Stimulated activated CD4-positive, alpha-beta T cell treated with anti-CD3 and anti-CD28 coated beads, Interleukin-12 subunit alpha, Interleukin-12 subunit beta, amount 100 ng/mL, for 24 hours (primary cell): ENCODE data around the gene CCT6B.
"Not testable (repeated sequence)": the region's sequence is repeated elsewhere in the genome, so short reads cannot be mapped to it uniquely, and the experiment has no call there.

Source experiments
- DNase-seq, 2 experiments: peaks; one replicate each; pipeline ENCODE4 v3.0.0-alpha.2; 2020; ENCODE audit warnings: low read depth in 2 of 2

CCT6B gene

GRCh38 chr17:34980353-34980680 is 19.1 kb upstream of the CCT6B start, which contains the start of gene LIG3:
Gene LIG3, plus strand, starts transcription at chr17:34980512. Its CDS starts 2,494 bp downstream, at chr17:34983006.
- DNase-seq, result peak; percentile 87 to 95

- DNase-seq, result no peak
Observed at GRCh38 chr17:34979650-34980352, 18.5 kb upstream of the CCT6B start.

- DNase-seq, result no peak
Observed at GRCh38 chr17:34979153-34979552, 17.9 kb upstream of the CCT6B start.

- DNase-seq, result no peak
Observed at GRCh38 chr17:34974794-34975785, 13.8 kb upstream of the CCT6B start.

GRCh38 chr17:34974179-34974578 is 12.9 kb upstream of the CCT6B start:
- DNase-seq, result no peak

GRCh38 chr17:34958438-34958837 is 2.8 kb downstream of the CCT6B start:
- no peak for DNase-seq

GRCh38 chr17:34950780-34951179 is 10.5 kb downstream of the CCT6B start:
- DNase-seq, result not testable (repeated sequence)

- no peak for DNase-seq
Observed at GRCh38 chr17:34930283-34930682, 31.0 kb downstream of the CCT6B start.

GRCh38 chr17:34926661-34927060 is 34.6 kb downstream of the CCT6B start:
- no peak for DNase-seq

GRCh38 chr17:34920676-34921075 is 40.6 kb downstream of the CCT6B start:
- no peak for DNase-seq

GRCh38 chr17:34917381-34917780 is 43.9 kb downstream of the CCT6B start:
- DNase-seq, result no peak

- no peak for DNase-seq
Observed at GRCh38 chr17:34916120-34916519, 45.1 kb downstream of the CCT6B start.

- no peak for DNase-seq
Observed at GRCh38 chr17:34913001-34913400, 48.3 kb downstream of the CCT6B start.

- DNase-seq, result no peak
Observed at GRCh38 chr17:34909040-34909439, 52.2 kb downstream of the CCT6B start.

GRCh38 chr17:34902831-34903547 is 58.3 kb downstream of the CCT6B start:
- DNase-seq, result no peak

GRCh38 chr17:34899643-34900291 is 61.5 kb downstream of the CCT6B start:
- no peak for DNase-seq

GRCh38 chr17:34895383-34895782 is 65.9 kb downstream of the CCT6B start:
- DNase-seq, result no peak

- DNase-seq, result no peak
Observed at GRCh38 chr17:34894964-34895363, 66.3 kb downstream of the CCT6B start.

GRCh38 chr17:34892461-34893249 is 68.6 kb downstream of the CCT6B start:
- DNase-seq, result peak in 1 of 2 experiments; percentile 7

GRCh38 chr17:34886831-34887230 is 74.4 kb downstream of the CCT6B start:
- no peak for DNase-seq

GRCh38 chr17:34885076-34885475 is 76.2 kb downstream of the CCT6B start:
- no peak for DNase-seq
